GM12801 (cell line): ENCODE data around the gene SCG2.

Experiments used
- TF ChIP-seq, protein P1 (sequence below): IDR thresholded peaks from one replicate; pipeline ENCODE4 v1.5.1; 2011; ENCODE audit warnings: control low read depth; ENCODE audit not compliant: insufficient read length; ENCODE audit errors: extremely low read depth

Gene SCG2

DNA sequence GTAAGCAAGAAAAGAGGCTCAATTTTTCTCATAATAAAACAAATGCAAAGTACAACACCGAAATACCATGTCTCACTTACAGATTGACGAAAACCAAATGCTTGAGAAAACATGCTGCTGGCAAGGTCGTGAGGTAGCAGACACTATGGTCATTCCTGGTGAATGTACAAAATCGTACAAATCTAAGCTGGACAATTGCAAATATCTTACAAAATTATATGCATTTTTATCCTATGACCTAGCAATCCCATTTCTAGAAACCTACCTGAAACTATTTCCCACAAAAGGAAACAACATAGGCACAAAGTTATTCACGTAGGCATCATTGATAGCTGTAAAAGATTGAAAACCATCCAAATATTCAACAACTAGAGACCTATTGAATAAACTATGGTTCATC, 54.0 kb downstream of the SCG2 start:
- TF ChIP-seq, protein P1, sequence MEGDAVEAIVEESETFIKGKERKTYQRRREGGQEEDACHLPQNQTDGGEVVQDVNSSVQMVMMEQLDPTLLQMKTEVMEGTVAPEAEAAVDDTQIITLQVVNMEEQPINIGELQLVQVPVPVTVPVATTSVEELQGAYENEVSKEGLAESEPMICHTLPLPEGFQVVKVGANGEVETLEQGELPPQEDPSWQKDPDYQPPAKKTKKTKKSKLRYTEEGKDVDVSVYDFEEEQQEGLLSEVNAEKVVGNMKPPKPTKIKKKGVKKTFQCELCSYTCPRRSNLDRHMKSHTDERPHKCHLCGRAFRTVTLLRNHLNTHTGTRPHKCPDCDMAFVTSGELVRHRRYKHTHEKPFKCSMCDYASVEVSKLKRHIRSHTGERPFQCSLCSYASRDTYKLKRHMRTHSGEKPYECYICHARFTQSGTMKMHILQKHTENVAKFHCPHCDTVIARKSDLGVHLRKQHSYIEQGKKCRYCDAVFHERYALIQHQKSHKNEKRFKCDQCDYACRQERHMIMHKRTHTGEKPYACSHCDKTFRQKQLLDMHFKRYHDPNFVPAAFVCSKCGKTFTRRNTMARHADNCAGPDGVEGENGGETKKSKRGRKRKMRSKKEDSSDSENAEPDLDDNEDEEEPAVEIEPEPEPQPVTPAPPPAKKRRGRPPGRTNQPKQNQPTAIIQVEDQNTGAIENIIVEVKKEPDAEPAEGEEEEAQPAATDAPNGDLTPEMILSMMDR: no peak
